ENCODE data around the gene STK40.

DNA sequence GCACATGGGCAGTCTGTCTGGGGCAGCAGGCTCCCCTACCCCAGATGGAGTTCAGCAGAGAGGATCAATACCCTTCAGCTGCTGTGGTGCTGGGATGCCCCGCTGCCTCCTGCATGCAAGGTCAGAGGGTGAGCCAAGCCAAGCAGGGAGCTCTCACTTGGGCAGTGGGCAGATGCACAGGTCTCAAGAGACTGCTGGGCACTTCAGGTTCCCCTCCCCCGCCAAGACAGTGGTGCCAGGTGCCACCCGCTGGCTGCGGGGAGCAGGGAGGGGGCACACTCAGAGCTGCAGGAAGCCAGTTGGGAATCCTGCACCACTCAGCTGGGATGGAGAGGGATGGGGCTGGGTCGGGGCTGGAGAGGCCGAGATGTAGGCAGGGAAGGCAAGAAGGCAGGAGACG lies 46.5 kb downstream of the STK40 start:
- TF ChIP-seq CTCF (conservative IDR thresholded peaks at IDR 0.05 in 1 of 2, IDR thresholded peaks at IDR 0.05 in 1 of 2; ENCODE audit: low read depth in 1 of 2, low read length in 2 of 2) (no peak), EZH2 (IDR thresholded peaks at IDR 0.05; ENCODE audit: low read length, missing control alignments) (no peak)
